Neural cell (in vitro differentiated cells): ENCODE measurements around the gene FRG2. TPM values are rescaled to one million over a fixed set of nuclear protein-coding genes. Genes with fewer than 3 reads are reported as not detected.
"Not testable (repeated sequence)": the region's sequence is repeated elsewhere in the genome, so short reads cannot be mapped to it uniquely, and the experiment has no call there.

ENCODE experiments used
- H2AFZ ChIP-seq: fragments of 200-600, 300-800 bp; sonication (generic), shearing (Covaris generic); 2 replicates; pipeline ENCODE4 v1.6.0; 2014; ENCODE audit warnings: low read depth, mild to moderate bottlenecking, antibody characterized with exemption, low read length, moderate library complexity
- H3F3A ChIP-seq: fragments of 200-600 bp; shearing (Covaris generic); 2 replicates; pipeline ENCODE4 v1.6.1; 2016; ENCODE audit warnings: mild to moderate bottlenecking, moderate library complexity, mixed read lengths, antibody characterized with exemption, low read length; ENCODE audit not compliant: insufficient read depth, poor library complexity, severe bottlenecking
- H3K27ac ChIP-seq: fragments of 200-600, 300-800 bp; sonication (generic), shearing (Covaris generic); 2 replicates; pipeline ENCODE4 v1.5.1; 2014; ENCODE audit warnings: mild to moderate bottlenecking, low read length, moderate library complexity
- H3K27me3 ChIP-seq: fragments of 300-800, 200-600 bp; sonication (generic), shearing (Covaris generic); 2 replicates; pipeline ENCODE4 v1.6.0; 2014; ENCODE audit warnings: mild to moderate bottlenecking, low read depth, low read length, moderate library complexity; ENCODE audit not compliant: insufficient read depth
- H3K36me3 ChIP-seq: fragments of 300-800, 200-600 bp; sonication (generic), shearing (Covaris generic); 2 replicates; pipeline ENCODE4 v1.5.1; 2014; ENCODE audit warnings: mild to moderate bottlenecking, antibody characterized with exemption, low read length, moderate library complexity; ENCODE audit not compliant: insufficient read depth
- H3K4me2 ChIP-seq: fragments of 300-800, 200-600 bp; sonication (generic), shearing (Covaris generic); 2 replicates; pipeline ENCODE4 v1.6.0; 2014; ENCODE audit warnings: mild to moderate bottlenecking, low read length
- H3K4me3 ChIP-seq: fragments of 300-800, 200-600 bp; sonication (generic), shearing (Covaris generic); 2 replicates; pipeline ENCODE4 v1.5.1; 2014; ENCODE audit warnings: mild to moderate bottlenecking, low read length, moderate library complexity
- H3K79me2 ChIP-seq: fragments of 200-600 bp; shearing (Covaris generic); replicated peaks from 2 replicates; pipeline ENCODE4 v1.6.0; 2014; ENCODE audit warnings: mild to moderate bottlenecking, low read length, moderate library complexity; ENCODE audit not compliant: insufficient read depth
- H3K9ac ChIP-seq: fragments of 300-800, 200-600 bp; sonication (generic), shearing (Covaris generic); 2 replicates; pipeline ENCODE4 v1.6.1; 2016; ENCODE audit warnings: mild to moderate bottlenecking, low read length, mixed read lengths
- H3K9me2 ChIP-seq: fragments of 200-600 bp; shearing (Covaris generic); 2 replicates; pipeline ENCODE4 v1.6.1; 2016; ENCODE audit warnings: mild to moderate bottlenecking, low read length, mixed read lengths; ENCODE audit not compliant: insufficient read depth
- H3K9me3 ChIP-seq: fragments of 200-600, 300-800 bp; sonication (generic), shearing (Covaris generic); 2 replicates; pipeline ENCODE4 v1.6.1; 2016; ENCODE audit warnings: mild to moderate bottlenecking, mixed run types, low read length, moderate library complexity, mixed read lengths
- H4K20me1 ChIP-seq: fragments of 200-600 bp; shearing (Covaris generic); 2 replicates; pipeline ENCODE4 v1.6.1; 2016; ENCODE audit warnings: mild to moderate bottlenecking, mixed run types; ENCODE audit not compliant: insufficient read depth
- EP300 ChIP-seq: fragments of 450-650 bp; conservative IDR thresholded peaks from 2 replicates; pipeline ENCODE4 v1.6.1; 2014; ENCODE audit warnings: antibody characterized with exemption, mild to moderate bottlenecking, moderate library complexity; ENCODE audit not compliant: poor library complexity, severe bottlenecking
- EZH2 ChIP-seq: fragments of 200-600, 300-800 bp; shearing (Covaris generic), sonication (generic); IDR thresholded peaks from 2 replicates; pipeline ENCODE4 v1.6.1; 2014; ENCODE audit warnings: antibody characterized with exemption, low read length, borderline replicate concordance, mild to moderate bottlenecking; ENCODE audit not compliant: insufficient read depth, poor library complexity, severe bottlenecking
- MXI1 ChIP-seq: fragments of 450-650 bp; conservative IDR thresholded peaks from 2 replicates; pipeline ENCODE4 v1.6.1; 2014; ENCODE audit warnings: antibody characterized with exemption, mild to moderate bottlenecking; ENCODE audit not compliant: poor library complexity, severe bottlenecking
- POLR2AphosphoS5 ChIP-seq: IDR thresholded peaks from 2 replicates; pipeline ENCODE4 v1.6.1; 2012
- RAD21 ChIP-seq: fragments of 450-650 bp; conservative IDR thresholded peaks from 2 replicates; pipeline ENCODE4 v1.6.1; 2014; ENCODE audit warnings: antibody characterized with exemption, mild to moderate bottlenecking, moderate library complexity
- SMC3 ChIP-seq: fragments of 450-650 bp; conservative IDR thresholded peaks from 2 replicates; pipeline ENCODE4 v1.6.1; 2014; ENCODE audit warnings: antibody characterized with exemption, mild to moderate bottlenecking, moderate library complexity; ENCODE audit not compliant: poor library complexity
- TAF1 ChIP-seq: IDR thresholded peaks from 2 replicates; pipeline ENCODE4 v1.6.1; 2012; ENCODE audit warnings: low read depth
- polyA plus RNA-seq: library from polyadenylated mRNA; depleted of rRNA; stranded (reverse); fragments of >200 nt; gene quantifications from 2 replicates; pipeline ENCODE4 v1.2.3, GENCODE V29; 2014
- TF ChIP-seq, protein P1 (sequence below): IDR thresholded peaks from 2 replicates; pipeline ENCODE4 v1.6.1; 2012; ENCODE audit warnings: borderline replicate concordance
- TF ChIP-seq, protein P2 (sequence below): fragments of 450-650 bp; IDR thresholded peaks from 2 replicates; pipeline ENCODE4 v1.5.1; 2014; ENCODE audit warnings: antibody characterized with exemption, mild to moderate bottlenecking, moderate library complexity; ENCODE audit not compliant: poor library complexity, severe bottlenecking

FRG2 gene
- polyA plus RNA-seq, 1 donor from 2014 or later = not detected

DNA sequence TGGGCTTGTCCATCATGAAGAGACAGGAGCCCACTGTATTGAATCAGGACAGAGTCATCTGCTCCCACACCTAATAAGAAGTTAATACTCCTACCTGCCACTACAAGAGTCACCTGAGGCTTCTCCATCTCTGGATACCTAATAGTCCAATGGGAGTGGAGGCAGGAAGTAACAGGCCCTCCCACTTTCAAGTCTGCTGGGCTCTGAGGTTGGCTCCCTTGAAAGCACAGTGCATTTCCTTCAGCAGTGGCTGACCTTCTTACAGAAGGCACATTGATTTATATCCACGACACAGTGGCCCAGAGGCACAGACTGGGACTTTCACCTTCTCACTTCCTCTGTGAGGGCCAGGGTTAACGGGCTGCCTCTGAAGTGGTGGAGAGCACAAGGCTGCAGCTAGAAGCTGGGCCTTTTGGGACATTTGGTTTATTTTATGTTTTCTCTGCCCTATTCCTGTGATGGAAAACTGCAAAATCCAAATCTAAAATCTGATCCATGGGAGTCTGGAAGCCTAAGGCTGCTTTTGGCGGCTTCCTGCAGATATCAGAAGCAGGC lies 38.1 kb downstream of the FRG2 start:
- H3K4me2 ChIP-seq = no peak overlapping the region
- H4K20me1 ChIP-seq = no peaks in the 10 kb centered on the region
- no peaks in the 10 kb centered on the region for H3F3A ChIP-seq
- H3K36me3 ChIP-seq = no peaks in the 10 kb centered on the region
- H3K79me2 ChIP-seq = no peaks in the 10 kb centered on the region
- H3K9me3 ChIP-seq = no peaks in the 10 kb centered on the region
- no peaks in the 10 kb centered on the region for H3K27me3 ChIP-seq
- H3K9me2 ChIP-seq = no peaks in the 10 kb centered on the region
- TF ChIP-seq SMC3 = no peak
- TF ChIP-seq, protein P1, sequence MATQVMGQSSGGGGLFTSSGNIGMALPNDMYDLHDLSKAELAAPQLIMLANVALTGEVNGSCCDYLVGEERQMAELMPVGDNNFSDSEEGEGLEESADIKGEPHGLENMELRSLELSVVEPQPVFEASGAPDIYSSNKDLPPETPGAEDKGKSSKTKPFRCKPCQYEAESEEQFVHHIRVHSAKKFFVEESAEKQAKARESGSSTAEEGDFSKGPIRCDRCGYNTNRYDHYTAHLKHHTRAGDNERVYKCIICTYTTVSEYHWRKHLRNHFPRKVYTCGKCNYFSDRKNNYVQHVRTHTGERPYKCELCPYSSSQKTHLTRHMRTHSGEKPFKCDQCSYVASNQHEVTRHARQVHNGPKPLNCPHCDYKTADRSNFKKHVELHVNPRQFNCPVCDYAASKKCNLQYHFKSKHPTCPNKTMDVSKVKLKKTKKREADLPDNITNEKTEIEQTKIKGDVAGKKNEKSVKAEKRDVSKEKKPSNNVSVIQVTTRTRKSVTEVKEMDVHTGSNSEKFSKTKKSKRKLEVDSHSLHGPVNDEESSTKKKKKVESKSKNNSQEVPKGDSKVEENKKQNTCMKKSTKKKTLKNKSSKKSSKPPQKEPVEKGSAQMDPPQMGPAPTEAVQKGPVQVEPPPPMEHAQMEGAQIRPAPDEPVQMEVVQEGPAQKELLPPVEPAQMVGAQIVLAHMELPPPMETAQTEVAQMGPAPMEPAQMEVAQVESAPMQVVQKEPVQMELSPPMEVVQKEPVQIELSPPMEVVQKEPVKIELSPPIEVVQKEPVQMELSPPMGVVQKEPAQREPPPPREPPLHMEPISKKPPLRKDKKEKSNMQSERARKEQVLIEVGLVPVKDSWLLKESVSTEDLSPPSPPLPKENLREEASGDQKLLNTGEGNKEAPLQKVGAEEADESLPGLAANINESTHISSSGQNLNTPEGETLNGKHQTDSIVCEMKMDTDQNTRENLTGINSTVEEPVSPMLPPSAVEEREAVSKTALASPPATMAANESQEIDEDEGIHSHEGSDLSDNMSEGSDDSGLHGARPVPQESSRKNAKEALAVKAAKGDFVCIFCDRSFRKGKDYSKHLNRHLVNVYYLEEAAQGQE = no peak
- TF ChIP-seq, protein P2, sequence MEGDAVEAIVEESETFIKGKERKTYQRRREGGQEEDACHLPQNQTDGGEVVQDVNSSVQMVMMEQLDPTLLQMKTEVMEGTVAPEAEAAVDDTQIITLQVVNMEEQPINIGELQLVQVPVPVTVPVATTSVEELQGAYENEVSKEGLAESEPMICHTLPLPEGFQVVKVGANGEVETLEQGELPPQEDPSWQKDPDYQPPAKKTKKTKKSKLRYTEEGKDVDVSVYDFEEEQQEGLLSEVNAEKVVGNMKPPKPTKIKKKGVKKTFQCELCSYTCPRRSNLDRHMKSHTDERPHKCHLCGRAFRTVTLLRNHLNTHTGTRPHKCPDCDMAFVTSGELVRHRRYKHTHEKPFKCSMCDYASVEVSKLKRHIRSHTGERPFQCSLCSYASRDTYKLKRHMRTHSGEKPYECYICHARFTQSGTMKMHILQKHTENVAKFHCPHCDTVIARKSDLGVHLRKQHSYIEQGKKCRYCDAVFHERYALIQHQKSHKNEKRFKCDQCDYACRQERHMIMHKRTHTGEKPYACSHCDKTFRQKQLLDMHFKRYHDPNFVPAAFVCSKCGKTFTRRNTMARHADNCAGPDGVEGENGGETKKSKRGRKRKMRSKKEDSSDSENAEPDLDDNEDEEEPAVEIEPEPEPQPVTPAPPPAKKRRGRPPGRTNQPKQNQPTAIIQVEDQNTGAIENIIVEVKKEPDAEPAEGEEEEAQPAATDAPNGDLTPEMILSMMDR = no peak
- no peak for TF ChIP-seq POLR2AphosphoS5
- no peak for TF ChIP-seq MXI1
- no peak for TF ChIP-seq EP300
- TF ChIP-seq RAD21 = no peak
- TF ChIP-seq TAF1 = no peak
- no peak for TF ChIP-seq EZH2
- no peak overlapping the region for H2AFZ ChIP-seq
- H3K9ac ChIP-seq = no peak overlapping the region
- H3K27ac ChIP-seq = no peak overlapping the region
- no peak overlapping the region for H3K4me3 ChIP-seq

DNA sequence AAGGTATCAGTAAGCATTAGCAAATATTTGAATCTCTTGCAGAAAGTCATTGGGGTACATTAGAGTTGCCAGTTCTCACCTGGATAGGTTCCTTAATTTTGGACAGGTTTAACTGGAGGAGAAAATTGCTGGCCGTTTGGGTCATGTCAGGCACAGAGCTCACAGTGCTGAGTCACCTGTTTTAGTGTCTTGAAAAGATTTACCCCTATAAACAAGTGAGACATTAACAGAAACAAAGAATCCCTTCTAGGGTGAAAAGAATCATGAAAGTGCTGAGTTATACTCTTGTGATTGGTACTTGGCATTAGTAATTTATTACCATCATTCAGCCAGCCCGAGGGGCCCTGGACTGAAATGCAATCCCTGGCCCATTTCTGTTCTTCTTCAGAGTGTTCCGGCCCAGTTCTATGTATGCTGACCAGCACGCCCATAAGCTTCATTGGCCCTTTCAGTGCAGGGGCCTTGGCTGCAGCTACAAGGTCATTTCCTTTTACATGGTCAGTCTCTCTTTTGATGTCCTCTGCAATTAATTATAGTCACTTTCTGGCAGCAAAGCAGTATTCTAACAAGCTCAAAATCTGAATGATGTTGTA lies 41.3 kb downstream of the FRG2 start:
- not testable (repeated sequence) for H4K20me1 ChIP-seq, H3K27ac ChIP-seq, H3K9ac ChIP-seq, H2AFZ ChIP-seq, H3K27me3 ChIP-seq, H3K36me3 ChIP-seq, H3F3A ChIP-seq, H3K79me2 ChIP-seq, H3K4me3 ChIP-seq, H3K9me2 ChIP-seq, H3K4me2 ChIP-seq, H3K9me3 ChIP-seq

DNA sequence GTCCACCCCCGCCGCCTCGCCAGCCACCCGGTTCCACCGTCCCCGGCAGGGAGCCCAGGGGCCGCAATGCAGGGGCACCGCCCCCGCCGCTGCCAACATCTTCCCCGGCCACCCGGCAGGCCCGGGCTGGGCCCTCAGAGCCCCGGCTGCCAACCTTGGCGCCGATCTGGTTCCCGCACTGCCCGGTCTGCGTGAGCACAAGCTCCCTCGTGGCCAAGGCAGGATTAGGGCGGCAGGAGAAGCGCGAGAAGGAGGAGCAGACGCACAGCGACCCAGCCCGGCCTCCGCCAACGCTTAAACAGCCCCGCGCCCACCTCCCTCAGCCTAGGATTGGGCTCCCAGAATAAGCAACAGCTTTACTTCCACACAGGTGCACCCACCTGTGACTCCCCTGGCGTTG lies 42.4 kb downstream of the FRG2 start:
- not testable (repeated sequence) for H3K36me3 ChIP-seq, H2AFZ ChIP-seq, H3K79me2 ChIP-seq, H3K9me3 ChIP-seq, H3K27ac ChIP-seq, H3K9me2 ChIP-seq, H3F3A ChIP-seq, H3K27me3 ChIP-seq, H3K4me2 ChIP-seq, H3K4me3 ChIP-seq, H4K20me1 ChIP-seq, H3K9ac ChIP-seq

DNA sequence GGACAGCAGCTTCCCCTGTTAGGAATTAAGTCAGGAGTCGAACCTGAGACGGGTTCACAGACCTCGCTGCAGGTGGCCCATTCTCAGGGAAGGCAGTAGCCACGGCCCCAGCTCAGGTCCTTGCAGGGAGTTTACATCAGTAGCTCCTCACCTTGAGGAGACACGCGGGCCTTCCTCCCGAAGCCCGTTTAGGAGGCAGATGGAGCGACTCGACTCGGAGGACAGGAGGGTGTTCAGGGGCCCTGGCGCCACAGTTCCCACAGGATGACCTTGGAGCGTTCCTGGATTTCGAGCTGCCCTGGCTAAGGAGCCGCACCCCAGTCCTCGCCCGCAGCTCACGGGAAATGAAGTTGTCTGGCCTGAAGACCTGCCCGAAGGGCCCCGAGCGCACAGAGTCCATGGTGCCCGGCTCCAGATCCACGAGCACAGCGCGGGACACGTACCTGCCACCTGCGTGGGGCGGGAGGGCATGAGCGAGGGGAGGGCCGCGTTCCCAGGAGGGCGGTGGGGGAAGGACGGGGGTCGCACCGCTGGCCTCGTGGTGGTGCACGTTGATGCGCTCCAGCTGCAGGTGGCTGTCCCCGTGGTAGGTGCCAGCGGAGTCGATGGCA lies 43.0 kb downstream of the FRG2 start:
- not testable (repeated sequence) for H3K79me2 ChIP-seq, H3K36me3 ChIP-seq, H3K9me3 ChIP-seq, H3K9me2 ChIP-seq, H3K27me3 ChIP-seq, H3K9ac ChIP-seq, H3F3A ChIP-seq, H3K4me3 ChIP-seq, H2AFZ ChIP-seq, H4K20me1 ChIP-seq, H3K4me2 ChIP-seq, H3K27ac ChIP-seq
